Measurements from ENCODE around the gene PINK1.

Gene PINK1

DNA sequence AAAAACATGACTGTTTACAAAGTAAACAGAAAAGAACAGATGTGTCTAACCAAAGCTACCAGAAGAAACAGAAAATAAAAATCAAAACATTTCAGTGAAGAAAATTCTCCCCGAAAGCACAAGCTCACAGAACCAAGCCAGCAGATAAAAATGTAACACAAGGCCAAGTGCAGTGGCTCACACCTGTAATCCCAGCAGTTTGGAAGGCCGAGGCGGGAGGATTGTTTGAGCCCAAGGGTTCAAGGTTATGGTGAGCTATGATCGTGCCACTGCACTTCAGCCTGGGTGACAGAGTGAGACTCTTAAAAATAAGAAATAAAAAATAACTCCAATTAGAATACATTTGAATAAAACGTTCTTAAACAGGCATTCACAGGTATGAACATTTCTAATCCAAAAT, 47.0 kb downstream of the PINK1 start:
- no peak for DNase-seq (ENCODE audit: low read depth in 3 of 3)

DNA sequence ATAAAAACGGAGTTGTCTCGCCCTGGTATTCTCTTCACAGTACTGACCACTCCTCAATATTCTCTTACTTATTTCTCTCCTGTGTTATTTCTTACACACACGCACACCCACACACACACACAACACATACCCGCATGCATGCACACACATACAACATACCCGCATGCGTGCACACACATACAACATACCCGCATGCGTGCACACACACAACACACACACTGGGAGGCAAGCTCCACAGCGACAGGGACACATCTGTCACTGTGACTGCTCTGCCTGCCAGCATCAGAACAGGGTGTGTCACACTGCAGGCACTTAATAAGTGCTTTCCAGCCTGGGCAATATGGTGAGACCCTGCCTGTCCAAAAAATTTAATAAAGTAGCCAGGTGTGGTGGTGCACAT, 48.7 kb downstream of the PINK1 start:
- DNase-seq (ENCODE audit: low read depth in 3 of 3), result no peak

DNA sequence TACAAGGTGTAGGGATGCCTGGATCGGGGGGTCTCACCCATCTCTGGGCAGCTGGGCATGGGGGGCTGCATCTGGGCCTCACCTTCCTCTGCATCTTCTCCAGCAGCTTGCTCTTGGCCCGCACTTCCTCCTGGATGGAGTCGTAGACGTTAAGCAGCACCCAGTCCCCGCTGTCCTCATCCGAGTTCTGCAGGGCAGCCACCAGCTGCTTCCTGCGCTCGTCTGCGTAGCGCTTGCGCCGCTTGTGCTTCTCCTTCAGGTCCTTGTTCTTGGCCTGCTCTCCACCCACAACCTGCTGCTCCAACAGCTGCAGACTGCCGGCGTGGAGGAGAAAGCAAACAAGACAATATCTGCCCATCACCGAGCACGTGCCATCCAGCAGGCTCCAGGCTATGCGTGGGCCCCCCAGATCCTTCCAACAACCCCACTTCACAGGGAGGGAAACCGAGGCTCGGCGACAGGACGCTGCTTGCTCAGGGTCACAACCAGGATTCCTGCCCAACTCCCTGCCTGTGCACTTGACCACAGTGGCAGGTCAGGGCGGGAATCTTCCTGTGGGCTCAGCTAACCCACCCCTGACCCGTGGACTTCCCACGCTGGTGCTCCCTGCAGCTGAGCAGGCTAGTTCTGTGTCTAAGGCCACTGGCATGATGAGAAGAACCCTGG, 49.4 kb downstream of the PINK1 start:
- no peak for DNase-seq (ENCODE audit: low read depth in 3 of 3)

DNA sequence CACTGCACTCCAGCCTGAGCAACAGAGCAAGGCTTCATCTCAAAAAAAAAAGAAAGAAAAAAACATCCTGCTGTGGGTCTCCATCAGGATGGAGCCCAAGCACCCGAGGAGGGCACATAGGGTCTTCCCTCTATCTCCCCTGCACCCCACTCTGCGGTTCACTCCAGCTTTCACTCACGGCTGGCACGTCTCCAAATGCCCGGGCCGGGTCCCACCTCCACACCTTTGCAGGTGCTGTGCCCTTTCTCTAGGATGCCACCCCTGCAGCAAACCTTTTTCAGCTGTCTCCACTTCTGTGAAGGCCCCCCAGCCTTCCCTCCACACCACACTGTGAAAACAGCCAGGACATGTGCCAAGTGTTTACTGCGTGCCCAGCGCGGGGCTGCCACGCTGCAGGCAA, 50.4 kb downstream of the PINK1 start:
- no peak for DNase-seq (ENCODE audit: low read depth in 3 of 3)

DNA sequence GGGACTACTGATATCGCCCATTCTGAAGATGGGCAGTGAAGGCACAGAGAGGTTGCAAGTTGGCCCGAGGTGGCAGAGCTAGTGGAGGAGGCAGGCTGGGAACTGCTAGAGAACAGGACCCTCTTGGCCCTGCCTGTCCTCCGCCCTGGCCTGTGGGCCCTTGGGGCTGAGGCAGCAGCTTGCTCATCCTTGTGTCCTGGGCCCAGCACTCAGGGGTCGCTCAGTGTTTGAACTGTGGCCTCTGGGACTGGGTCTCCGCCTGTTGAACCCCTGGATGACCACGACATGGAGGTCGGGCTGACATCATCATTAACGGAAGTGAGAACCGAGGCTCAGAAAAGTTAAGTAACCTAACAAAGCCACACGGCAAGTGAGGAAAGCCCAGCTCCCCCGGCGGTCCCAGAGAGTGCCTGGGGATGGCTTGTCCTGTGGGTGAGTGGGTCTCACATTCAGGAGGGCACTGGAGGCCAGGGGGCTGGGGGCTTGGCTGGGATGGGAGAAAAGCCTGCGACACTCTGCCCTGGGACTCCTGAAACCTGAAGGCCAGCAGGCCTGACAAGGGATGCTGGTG, 50.9 kb downstream of the PINK1 start:
- no peak for DNase-seq (ENCODE audit: low read depth in 3 of 3)

DNA sequence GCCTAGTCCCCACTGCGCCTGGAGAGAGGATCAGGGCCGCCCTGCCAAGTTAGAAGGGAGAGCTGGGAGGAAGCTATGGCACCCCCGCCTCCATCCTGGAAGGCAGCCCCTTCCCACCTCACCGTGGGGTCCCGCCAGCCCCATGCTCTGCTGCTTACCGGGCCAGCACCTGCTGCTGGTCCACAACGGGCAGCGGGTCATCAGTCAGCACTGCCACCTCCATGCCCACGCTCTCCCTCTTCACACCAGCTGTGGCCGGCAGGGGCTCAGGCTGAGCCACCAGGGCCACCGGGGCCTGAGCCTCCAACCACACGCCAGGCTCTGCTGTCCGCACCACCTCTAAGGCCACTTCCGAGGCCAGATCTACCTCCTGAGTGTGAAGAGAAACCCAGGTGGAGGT, 51.4 kb downstream of the PINK1 start:
- no peak for DNase-seq (ENCODE audit: low read depth in 3 of 3)

DNA sequence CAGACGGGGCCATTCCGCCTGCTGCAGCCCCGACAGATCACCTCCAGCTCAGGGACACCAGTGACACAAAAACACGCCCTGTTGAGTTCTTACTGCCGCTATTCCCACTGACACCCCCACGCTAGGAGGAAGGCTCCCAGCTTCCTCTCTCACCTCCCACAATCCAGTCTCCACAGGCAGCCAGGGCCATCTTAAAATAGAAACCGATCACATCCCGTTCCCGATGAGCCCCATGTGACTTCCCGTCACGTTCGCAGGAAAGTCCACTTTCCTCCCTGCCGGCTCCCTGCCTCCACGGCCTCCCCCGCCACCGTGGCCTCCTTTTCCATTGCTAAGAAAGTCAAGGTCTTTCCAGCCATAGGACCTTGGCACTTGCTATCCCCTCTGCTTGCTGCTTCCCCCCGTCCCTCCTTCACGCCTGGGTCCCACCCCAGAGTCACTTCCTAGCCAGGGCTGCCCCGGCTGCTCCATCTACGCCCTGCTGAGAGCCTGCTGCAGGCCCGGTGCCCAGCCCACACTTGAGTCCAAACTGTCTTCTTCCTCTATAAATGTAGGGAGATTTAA, 51.9 kb downstream of the PINK1 start:
- DNase-seq (ENCODE audit: low read depth in 3 of 3), result no peak

DNA sequence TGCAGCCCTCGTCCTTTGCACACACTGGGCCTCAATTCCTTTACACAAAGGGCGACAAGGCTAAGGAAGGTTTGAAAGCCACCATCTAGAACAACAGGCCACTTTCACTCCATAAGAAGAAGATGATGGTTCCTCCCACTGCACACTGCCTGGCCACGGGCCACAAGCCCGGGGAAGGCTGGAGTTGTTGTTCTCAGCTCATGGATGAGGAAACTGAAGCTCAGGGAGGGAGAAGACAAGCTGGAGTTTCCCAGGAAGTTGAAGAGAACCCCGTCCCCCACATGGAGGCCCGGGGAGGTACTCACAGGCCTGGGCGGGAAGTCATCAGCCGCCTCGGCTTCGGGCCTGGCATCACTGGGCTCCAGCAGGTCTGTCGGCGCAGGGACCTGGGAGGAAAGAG, 52.5 kb downstream of the PINK1 start:
- no peak for DNase-seq (ENCODE audit: low read depth in 3 of 3)

DNA sequence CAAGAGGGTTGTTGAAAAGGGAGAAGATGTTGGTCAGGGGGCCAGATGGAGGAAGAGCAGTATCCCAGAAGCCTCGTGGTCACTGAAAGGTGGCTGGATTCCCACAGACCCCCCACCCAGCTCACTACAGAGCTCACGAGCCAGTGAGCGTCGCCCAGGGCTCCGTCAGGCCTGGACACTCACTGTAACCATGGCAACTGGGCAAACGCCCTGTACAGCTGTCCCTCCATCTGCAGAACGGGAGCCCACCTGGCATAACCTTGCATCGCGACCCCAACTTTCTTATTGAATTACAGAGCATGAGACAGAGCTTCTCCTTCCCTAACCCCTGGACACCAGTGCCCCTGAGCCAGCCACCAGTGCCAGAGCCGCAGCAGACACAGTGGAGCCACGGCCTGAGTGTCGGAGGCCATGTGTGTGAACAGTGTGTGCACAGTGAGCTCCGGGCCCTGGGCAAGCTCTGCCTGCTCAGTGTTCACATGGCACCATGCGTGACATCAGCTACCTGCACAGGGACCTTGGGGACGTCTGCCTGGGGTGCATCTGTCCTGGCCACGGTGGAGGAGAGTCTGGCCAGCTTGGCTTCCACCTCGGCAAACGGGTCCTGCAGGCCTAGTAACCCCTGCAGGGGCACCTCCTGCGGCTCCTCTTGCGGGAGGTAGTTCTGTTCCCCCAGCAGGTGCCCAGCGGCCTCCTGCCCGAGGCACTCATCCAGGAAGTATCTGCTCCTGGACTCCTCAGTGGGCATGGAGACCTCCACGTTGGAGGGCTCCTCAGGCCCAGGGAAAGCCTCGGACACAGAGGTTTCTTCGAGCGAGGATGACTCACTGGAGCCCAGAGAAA, 53.8 kb downstream of the PINK1 start:
- no peak for DNase-seq (ENCODE audit: low read depth in 3 of 3)

DNA sequence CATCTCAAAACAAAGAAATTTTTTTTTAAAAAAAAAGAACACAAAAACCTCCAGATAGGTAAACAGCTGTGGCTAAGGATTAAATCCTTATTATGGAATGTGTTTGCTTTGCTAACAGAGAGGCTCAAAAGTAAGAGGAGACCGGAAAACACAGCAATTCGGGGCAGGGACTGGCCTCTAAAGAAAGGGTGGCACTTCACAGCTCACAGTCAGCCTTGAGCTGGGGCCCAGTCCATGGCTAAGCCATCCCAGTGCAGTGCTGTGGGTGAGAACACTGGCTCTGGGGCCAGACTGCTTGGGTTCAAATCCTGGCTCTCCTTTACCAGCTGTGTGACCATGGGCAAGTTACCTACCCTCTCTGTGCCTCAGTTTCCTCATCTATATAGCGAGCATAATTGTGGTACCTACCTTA, 56.4 kb downstream of the PINK1 start:
- DNase-seq (ENCODE audit: low read depth in 3 of 3), result no peak

DNA sequence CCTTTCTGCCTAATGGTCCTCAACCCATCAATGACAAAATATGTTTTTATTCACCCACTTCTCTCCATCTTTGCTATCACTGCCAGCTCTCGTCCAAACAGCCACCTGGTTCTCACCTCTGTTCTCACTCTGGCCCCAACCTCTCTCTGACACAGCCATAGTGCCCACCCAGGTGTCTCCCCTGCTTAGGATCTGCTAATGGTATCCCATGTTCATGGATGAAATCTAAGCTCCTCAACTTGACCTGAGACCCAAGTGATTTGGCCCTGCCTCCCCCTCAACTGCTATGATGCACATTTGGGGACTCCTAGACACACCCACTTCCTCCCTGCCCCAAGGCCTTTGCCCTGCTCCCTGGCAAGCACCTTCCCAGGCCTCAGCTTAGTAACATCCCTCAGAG, 58.6 kb downstream of the PINK1 start:
- DNase-seq (ENCODE audit: low read depth in 3 of 3), result no peak

DNA sequence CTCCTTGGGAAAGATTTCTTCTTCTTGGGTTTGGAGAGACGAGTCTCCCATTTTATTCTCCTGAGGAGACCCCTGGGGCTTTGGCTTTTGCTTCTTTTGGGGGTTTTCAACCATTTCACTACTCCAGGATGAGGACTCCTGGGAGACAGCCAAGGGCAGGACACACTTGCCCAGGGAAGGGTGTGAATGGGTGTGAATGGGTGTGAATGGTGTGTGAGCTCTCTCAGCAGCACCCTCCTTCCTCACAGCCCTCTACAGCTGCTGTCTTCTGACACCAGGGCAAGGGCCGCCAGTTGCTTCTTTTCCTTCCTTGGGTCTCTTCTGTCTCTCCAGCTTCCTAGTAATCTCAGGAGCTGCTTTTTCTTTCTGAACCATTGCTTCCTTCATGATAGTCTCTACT, 60.4 kb downstream of the PINK1 start:
- no peak for DNase-seq (ENCODE audit: low read depth in 3 of 3)

DNA sequence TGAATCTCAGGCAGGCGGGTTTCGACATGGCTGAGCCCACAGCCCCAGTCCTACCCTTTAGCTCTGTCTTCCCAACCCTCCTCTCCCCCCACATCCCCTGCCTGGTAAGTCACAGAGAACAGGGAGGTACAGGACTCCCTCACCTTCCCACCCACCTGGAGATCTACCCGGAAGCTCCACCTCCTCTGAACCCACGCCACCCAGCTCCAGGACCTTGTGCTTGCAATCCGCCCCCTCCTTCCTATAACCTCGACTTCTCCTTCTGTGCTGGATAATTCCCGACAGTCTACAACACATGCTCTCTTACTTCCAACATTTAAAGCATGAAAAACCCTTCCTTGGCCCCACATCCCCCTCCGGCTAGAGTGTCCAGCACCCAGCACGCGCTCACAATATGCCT, 62.3 kb downstream of the PINK1 start:
- DNase-seq (ENCODE audit: low read depth in 3 of 3), result no peak

DNA sequence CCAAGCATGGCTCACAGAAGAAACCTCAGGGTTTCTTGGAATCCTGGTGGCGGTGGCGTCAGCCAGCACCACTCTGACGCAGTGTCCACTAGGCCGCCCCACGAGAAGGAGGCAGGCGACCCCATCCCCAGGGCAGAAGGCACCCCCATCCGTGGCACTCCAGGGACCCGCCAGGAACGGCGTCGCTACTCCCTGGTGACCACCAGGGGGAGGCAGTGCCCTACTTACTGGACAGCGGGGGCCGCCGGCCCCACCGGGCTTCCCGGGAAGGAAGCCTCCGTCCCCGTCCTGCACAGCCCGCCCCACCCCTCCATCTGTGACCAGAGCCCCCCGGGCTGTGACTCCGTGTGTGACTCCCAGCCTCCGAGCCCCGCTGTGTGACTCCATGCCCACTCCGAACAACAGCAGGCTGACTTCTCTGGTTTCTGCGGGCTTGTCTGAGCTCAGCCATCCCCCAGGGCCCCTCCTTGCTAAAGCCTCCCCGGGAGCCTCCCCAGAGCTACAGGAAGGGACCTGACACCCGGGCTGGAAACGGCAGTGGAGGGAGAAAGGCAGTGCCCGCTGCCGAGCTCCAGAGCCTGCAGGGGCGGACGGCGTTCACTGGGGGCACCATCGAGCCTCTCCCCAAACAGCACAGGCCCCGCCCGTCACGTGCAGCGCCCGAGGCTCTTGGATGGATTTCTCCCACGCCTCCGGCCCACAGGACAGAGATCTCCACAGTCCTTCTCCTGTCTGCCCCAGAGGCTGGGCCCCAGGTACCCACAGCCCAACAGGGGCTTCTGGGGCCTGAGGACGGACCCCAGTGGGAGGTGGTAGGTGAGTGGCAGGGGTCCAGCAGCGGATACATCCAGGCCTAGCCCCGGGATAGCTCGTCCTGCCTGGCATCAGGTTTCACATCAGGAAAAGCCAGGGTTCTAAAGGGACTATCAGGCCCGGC, 63.4 kb downstream of the PINK1 start:
- DNase-seq (ENCODE audit: low read depth in 3 of 3), result peak; percentile 50 to 71 (median 62)

DNA sequence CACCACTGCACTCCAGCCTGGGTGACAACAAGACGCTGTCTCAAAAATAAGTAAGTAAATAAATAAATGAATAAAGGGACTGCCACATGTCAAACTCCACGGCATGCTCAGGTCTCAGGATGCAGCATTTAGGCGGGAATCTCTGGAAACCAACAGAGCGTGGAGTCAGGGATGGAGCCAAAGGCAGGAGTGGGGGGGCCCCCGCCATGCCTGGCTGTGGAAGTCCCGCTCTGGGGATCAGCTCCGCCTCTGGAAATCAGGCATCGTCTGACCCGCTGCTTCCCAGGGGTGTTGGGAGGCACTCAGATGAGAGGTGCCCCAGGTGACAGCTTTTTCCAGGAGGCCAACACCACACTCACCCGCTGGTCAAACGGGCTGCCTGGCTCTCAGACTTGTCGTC, 64.3 kb downstream of the PINK1 start:
- DNase-seq (ENCODE audit: low read depth in 3 of 3), result no peak

DNA sequence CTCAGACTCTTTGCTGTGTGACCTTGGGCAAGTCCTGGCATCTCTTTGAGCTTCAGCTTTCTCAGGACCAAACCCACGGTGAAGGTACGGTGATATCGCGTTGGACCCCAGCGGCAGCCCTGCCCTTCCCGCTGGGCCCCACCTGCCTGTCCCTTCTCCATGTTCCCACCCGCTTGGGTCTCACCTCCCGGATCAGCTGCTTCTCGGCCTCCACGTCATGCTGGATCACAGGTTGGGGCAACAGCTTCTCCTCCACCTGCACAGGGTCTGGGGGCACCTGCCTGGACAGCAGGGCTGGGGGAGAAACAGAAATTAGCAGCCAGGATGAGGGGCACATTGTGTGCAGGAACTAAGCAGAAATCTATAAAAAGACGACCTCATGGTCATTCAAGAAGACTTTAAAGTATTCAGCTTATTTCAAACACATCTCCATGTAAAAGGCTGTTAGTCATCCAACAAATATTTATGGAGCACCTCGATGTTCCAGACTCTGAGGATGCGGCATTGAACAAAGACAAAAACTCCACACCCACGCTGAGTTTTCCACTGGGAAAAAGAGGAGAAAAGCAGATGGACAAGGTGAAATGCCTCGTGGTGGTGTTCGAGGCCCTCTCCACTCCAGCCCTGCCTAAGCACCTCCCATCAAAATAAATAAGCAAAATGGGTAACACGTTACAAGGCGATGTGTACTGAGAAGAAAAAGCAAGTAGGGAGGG, 65.1 kb downstream of the PINK1 start:
- DNase-seq (ENCODE audit: low read depth in 3 of 3), result no peak

DNA sequence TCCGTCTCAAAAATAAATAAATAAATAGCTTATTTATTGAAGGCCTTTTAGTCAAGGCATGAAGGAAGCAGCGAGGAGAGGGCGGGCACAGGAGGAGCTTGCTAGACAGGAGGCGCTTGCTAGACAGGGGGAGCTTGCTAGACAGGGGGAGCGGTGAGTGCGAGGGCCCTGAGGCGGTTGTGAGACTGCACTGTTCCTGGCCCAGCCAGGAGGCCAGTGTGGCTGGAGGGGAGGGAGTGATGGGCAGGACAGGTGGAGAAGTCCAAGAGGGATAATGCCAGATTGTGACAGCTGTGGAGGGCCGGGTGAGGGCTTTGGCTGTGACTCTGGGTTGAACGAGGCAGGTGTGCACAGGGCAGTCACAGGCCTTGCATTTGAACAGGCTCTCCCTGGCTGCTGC, 66.3 kb downstream of the PINK1 start:
- DNase-seq (ENCODE audit: low read depth in 3 of 3), result no peak

DNA sequence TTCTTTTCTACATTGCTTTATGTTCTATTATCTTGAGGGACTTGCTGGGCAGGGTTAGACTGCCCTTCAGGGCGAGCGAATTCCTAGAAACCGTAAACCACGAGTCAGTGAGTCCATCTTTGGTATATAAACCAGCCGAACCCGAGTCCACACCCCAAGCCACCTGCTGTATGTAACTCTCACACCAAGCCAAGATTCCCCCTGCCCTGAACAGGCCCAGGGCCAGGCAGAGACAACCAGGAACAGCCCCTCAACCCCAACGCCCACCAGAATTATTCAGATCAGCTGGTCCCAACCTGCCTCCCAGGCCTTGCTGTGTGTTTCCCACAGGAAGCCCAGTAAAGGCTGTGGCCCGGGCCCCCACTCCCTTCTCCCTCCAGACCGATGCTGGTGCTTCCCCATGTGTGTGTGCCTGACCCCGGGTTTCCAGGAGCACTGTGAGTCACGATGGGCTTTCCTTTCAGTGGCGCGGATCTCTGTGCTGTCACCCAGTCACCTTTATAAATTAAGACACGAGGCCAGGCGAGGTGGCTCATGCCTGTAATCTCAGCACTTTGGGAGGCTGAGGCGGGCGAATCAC, 67.5 kb downstream of the PINK1 start:
- DNase-seq (ENCODE audit: low read depth in 3 of 3), result no peak
